HG03342 (cell line): ENCODE measurements around the gene SCARB1.

ENCODE experiments used
- ATAC-seq: cut with Tn5 transposase; IDR thresholded peaks from one replicate; pipeline ENCODE4 v1.9.1; 2021; ENCODE audit warnings: mild to moderate bottlenecking, moderate library complexity; ENCODE audit not compliant: unreplicated experiment

The SCARB1 gene

GRCh38 chr12:124865728-124866127 lies 2.1 kb upstream of the SCARB1 start:
- no peak for ATAC-seq

GRCh38 chr12:124864326-124864752 lies 675 bp upstream of the SCARB1 start:
- no peak for ATAC-seq

- peak; percentile 15 for ATAC-seq
Measured at GRCh38 chr12:124862768-124863415, 772 bp downstream of the SCARB1 start.

DNA sequence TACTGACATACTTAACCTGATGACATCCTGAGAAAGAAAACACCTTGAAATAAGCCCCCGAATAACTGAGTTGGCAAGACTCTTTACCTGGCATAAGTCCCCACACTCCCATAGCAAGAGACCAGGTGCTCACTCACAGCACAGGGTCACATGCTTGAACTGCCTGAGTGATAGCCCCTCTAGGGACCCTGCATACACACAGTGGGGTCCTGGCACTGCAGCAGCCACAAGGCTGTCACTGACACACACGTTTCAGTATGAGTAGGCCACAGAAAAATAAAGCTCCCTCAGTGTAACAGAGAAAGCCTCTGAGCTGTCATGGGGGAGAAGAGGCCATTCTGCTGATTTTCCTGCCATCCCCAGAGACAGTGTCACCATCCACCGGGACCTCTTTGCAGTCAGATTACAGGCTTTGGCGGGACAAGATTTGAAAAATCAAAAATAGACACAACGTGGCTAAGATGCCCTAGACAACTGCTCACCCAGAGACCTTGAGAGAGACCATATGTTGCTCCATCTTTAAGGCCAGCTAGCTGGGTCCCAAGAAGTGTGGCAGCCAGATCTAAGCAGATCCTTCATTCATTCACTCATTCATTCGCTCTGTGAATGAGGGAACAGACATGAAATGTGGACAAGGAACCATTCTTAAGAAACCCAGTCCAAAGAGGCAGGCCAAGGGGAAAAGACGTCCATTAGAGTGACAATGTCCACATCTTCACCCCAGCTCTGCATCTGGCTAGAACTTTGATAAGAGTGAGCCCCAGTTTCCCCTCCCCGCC lies 1.6 kb downstream of the SCARB1 start:
- peak; percentile 30 for ATAC-seq

DNA sequence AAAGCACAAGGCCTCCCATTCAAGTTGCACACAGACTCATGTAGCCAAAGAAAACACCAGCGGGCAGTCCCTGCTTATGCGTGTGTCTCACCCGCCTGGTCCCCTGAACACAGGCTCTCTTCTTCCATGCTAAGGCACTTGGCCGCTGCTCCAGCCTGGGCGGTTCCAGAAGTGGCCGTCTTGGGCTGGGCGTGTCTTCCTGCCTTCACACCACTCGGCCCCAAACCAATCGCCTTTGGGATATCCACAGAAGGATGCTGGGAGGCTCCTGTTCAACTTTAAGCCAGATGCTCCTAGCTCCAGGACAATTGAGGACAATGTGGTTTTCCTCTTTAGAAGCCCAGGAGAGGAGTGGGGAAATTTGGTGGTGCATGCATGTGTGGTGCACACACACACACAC lies 2.2 kb downstream of the SCARB1 start:
- ATAC-seq: no peak

GRCh38 chr12:124857921-124858461 lies 5.7 kb downstream of the SCARB1 start:
- no peak for ATAC-seq

DNA sequence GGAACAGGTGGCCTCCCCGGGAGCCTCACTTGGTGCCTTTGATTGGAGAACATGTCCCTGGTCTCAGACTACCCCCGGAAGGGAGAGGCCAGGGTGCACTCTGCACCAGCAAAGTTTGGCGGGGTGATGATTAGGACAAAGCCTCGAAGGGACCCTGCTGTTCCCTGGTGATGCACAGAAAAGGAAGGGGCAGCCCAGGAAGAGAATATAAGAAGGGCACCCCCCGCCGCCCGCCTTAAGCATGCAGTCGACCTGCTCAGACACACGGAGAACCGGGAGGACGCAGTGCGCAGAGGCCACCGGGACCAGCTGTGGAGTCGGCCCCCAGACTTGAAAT lies 6.9 kb downstream of the SCARB1 start:
- ATAC-seq: no peak

DNA sequence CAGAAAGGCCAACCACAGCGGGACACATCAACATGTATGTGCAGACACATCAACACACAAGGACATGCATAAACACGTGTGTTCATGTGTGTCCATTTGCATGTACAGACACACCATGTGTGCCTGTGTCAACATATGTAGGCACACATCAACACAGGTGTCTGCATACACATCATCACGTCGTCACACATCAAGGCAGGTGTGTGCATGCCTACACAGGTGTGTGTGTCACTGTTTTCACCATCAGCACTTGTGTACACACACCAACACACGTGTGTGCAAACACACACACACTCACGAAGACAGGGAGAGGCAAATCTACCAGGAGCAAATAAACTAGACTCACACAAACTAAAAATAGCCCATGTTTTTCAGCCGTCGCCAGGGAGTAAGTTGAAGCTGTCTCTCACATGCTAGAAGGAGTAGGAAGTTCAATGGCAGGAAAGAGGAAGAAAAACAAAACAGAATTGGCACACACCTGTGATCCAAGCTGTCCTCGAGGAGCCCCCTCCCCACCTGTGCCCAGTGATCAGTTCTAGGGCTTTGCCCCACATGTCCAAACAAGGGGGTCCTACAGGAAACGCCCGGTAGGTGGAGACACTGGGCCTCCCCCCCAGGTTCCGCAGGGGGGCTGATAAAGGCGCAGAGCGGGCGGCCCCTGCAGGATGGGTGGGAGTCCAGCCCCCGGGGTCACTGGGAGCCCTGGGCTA lies 7.4 kb downstream of the SCARB1 start:
- ATAC-seq: no peak

DNA sequence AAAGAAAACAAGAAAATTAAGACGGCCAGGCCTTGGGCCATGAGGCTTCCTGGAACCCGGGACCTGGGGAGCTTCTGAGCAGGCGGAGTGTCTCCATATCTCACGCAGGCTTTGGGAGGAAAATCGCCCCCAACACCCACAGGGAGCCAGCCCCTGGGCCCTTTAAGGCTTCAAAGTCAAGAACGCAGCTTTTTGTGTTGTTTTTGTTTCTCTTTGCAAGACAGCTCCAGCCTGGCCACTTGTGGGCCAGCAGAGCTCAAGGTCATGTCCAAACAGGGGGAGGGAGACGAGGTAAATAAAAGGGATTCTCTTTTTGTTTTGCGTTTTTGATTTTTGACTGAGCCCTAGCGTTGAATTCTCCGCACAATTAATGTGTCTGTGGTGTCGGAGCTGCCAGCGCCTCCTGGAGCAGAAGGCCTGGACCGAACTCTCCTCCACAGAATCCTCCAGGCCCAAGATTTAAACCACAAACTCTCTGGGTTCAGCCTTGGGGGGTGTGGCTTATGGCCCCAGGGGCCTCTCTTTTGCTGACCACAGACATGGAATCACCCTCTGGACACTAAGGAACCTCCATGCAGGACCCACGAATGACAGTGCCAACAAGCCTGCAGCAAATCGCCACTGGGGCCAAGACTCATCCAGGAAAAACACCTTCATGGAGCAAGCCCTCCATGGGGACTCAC lies 8.2 kb downstream of the SCARB1 start:
- no peak for ATAC-seq

GRCh38 chr12:124854637-124855184 lies 9.0 kb downstream of the SCARB1 start:
- ATAC-seq: no peak

DNA sequence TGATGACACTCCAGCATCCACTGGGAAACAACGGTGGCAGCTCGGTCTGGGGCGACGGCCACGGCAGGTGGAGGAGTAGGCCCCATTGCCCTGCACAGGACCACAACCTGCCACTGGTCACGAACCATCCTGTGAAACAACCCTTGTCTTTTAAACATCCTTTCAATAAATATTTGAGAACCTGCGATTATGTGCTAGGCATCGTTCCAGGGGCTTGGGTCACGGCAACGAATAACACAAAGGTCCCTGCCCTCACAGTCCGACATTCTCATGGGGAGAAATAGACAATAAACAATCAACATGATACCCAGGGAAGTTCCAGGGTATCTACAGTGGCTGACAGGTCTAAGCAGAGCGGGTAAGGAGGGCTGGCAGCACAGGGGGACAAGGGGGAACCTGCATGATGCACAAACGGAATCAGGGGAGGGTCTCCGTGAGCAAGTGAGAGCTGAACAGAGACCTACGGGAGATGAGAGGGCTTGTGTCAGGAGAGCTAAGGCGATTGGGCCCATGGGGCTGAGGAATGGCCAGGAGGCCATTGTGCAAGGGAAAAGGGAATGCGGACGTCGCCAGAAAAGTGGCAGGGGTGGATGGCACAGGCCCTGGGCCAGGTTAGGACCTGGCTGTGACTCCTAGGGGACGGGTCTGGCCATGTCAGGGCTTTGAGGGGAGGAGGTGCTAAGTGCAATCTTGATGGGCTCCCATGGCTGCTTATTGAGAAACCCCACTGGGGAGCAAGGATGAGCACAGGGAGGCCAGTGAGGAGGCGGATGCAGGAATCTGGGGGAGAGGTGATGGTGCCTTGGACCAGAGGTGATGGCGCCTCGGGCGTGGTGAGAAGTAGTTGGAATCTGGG lies 9.7 kb downstream of the SCARB1 start:
- no peak for ATAC-seq

GRCh38 chr12:124852911-124853427 lies 10.7 kb downstream of the SCARB1 start:
- ATAC-seq: no peak

DNA sequence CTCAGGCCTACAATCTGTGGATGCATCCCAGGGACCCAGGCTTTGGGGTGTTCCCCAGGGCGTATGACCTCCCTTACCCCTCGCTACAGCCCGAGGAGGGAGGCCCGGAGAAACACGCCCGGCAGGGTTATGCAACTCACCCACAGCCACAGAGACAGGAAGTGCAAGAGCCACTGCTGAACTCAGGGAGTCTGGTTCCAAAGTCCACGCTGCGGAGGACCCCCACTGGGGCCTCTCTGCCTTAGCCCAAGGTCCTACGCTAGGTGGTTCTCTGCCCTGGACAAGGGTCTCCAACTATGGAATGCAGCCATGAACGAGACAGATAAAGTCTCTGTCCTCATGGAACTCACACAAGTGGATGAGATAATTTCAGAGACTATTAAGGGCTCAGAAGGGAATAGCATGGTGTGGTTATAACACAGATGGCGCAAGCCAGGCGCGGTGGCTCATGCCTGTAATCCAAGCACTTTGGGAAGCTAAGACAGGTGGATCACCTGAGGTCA lies 11.3 kb downstream of the SCARB1 start:
- ATAC-seq: no peak

DNA sequence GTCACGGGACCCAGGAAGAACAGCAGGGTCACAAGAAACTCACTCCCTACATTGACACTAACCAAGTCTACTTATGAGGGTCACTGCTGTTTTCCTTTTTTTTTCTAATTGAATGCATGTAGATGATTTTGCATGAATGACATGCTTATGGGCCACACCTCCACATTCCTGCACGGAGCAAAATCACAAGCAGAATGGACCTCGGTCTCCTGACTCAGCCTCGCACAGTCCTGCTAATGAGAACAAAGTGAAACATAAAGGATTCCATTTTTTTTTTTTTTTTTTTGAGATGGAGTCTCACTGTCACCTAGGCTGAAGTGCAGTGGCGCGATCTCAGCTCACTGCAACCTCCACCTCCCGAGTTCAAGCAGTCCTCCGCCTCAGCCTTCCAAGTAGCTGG lies 12.3 kb downstream of the SCARB1 start:
- ATAC-seq: no peak

DNA sequence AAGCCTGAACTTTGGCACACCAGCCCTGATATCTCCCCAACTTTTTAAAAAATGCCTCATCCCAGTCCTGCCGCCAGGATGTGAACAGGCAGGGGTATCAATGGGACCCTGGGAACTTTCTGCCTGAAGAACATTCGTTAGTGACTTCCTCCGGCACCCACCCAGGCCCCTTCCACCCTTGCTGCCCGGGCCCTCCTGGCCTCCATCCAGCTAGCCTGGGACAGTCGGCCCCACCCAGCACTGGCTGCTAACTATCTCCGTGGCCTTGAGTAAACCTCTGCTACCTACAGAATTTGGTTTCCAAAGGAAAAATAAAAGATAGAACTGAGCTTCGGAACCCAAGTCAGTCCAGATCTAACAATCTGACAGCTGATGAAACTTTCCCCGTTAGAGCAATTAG lies 14.3 kb downstream of the SCARB1 start:
- no peak for ATAC-seq

DNA sequence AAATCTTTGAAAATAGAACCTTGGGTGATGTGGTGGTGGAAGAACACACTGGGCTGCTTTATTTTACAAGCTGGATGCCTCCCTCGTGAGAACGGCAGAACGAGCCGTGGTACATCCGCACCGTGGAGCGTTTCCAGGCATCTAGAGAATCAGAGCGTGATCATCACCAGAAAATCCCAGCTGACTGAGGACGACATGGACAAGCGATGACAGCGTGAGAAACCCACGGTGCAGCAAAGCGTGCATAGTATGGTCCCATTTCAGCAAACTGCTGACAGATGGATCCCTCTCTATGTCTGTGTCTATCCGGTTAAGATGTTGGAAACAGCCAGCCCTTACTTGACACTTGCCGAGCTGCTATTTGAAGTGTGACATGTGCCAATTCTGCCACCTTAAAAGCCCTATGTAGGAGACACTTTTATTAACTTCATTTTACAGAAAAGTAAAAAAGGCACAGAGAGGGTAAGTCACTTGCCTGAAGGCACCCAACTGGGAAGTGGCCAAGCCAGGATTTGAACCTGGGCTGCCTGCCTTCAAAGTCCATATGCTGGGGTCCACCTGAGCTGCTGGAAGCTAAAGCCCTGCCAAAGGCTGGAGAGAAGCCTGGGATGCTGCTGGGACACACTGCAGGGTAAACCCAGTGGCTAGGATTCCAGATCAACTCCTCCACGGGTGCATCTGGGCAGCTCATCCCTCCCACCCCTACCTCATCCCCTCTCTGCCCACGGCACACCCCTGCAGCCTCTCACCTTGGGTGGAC lies 14.9 kb downstream of the SCARB1 start:
- no peak for ATAC-seq

DNA sequence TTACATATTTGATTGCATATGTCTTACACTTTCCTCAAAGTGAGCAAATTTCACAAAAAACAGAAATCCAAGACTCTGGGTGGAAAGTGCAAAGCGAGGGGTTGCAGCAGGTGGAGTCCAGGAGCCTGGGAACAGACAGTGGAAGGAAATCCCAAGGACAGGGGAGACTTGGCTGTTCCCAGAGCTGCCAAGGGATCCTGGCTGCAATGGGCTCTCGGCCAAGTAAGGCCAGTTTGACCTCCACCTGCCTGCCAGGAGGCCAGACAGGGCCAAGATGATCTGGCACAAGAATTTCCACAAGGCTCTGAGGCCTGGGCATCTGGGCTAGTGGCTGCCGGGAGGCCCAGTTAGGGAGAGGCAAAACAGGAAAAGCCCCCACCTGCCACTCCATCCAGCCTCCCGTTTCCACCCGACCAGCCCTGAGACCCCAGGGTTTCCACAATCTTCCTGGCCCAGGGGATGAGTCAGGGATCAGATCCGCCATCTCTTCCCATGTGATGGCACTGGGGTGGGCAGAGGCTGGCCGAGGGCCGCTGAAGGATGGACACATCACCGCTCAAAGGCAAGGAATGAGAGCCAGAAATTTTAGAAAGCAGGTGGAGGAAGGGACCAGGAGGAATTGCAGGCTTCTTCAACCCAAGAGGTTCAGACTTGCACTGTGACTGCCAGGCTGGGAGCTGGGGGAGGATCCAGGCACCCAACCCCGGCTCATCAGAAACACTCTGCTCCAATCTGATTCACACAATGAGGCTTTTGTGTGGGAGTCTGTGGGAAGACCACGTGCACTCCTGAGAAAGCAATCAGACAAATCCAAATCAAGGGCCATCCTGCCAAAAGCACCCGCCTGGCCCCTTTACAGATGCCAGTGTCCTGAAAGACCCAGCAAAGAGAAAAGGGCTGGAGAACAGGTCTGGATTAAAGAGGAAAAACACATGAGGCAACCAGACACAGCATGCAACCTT lies 16.3 kb downstream of the SCARB1 start:
- ATAC-seq: no peak
